ENCODE data around the gene NTRK3.

Gene NTRK3

DNA sequence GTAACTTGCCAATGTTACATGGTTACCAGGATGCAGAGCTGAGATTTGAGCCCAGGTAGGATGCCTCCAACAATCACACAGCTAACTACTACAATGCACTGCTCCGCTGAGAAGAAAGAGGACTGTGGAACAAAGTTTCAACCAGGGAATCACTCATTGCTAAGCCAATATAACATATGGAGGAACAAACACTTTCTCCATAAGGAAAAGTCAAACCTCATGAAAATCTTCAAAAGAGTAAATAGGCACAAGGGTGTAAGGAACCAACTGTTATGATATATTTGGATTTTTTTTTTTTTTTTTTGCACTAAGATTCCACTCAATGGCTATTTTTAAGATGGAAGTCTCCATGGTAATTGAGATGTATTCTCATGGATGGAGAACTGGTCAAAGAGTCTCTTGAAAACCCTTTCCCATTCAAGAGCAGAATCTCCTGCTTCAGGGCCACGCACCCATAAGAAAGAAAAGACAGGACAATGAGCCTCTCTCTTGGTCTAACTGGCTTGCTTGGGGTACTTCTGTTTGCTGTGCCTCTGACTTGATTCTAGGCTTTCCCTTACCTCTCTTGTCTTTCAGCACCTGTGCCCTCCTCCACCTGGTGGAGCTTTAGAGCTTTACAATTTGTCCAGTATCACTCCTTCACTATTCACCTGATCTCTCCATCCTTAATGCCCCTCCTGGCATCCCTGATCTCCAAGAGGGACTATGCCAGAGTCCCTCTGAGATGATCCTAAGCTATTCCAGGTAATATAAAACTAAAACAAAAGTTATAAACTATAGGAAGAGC, 252.8 kb downstream of the NTRK3 start:
- Histone ChIP-seq H3K4me3 (ENCODE audit: insufficient read depth, low read depth, low read length) (no peak overlapping the region), H3K27me3 (ENCODE audit: control insufficient read depth, insufficient read depth, low read length, poor library complexity, severe bottlenecking) (no peaks in the 10 kb centered on the region), H3K27ac (ENCODE audit: insufficient read depth, low read depth, low read length, poor library complexity, severe bottlenecking) (no peak overlapping the region), H3K4me1 (ENCODE audit: control insufficient read depth, insufficient read depth, low read length) (no peaks in the 10 kb centered on the region), H3K36me3 (ENCODE audit: control insufficient read depth, insufficient read depth, low read length) (no peaks in the 10 kb centered on the region), H3K9me3 (ENCODE audit: control insufficient read depth, low read length) (no peaks in the 10 kb centered on the region)
- WGBS, 2 experiments, result 86 to 94% methylated on average over 2 of the region's 2 CpGs

DNA sequence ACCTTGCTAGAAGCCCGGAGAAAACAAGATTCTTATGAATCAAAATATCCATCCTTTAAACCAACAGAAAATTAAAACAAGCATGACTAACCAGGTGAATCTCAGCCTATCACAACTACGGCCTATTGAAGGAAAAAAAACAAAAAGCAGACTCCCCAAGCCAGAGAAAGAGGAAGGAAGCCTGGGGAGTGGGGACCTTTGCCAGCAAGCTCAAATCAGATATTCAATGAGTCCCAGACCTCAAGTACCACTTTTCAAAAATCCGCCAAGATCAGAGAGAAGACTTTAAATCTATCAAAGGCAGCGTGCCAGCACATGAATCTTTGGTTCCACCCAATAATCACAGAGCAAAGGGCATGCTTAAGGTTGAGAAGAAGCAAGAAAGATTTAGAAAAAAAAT, 253.8 kb downstream of the NTRK3 start:
- WGBS, 2 experiments, result 91 to 94% methylated on average over 4 of the region's 4 CpGs
- no peaks in the 10 kb centered on the region for H3K36me3 ChIP-seq (ENCODE audit: control insufficient read depth, insufficient read depth, low read length)
- H3K9me3 ChIP-seq (ENCODE audit: control insufficient read depth, low read length), result no peaks in the 10 kb centered on the region
- H3K4me3 ChIP-seq (ENCODE audit: insufficient read depth, low read depth, low read length), result no peak overlapping the region
- no peaks in the 10 kb centered on the region for H3K4me1 ChIP-seq (ENCODE audit: control insufficient read depth, insufficient read depth, low read length)
- no peaks in the 10 kb centered on the region for H3K27me3 ChIP-seq (ENCODE audit: control insufficient read depth, insufficient read depth, low read length, poor library complexity, severe bottlenecking)
- H3K27ac ChIP-seq (ENCODE audit: insufficient read depth, low read depth, low read length, poor library complexity, severe bottlenecking), result no peak overlapping the region

DNA sequence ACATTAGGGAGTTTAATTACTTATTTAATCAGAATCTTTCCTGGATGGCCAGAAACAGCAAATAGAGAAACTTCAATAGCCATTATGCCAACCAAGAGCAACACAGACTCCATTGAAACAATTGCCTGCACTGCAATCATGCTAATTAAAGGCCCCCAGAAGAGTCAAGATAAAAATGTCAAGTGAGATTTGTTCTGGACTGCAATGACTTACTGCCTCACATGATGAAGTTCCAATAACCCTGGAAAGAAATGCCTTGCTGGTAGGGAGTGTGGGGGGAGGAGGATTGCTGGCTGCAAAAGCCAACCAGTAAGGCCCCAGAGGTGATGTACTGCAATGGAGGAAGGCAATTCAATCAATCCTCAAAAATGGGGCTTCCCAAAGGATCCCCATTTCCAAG, 257.9 kb downstream of the NTRK3 start:
- Histone ChIP-seq H3K4me1 (ENCODE audit: control insufficient read depth, insufficient read depth, low read length) (no peaks in the 10 kb centered on the region), H3K27ac (ENCODE audit: insufficient read depth, low read depth, low read length, poor library complexity, severe bottlenecking) (no peak overlapping the region), H3K4me3 (ENCODE audit: insufficient read depth, low read depth, low read length) (no peak overlapping the region), H3K27me3 (ENCODE audit: control insufficient read depth, insufficient read depth, low read length, poor library complexity, severe bottlenecking) (no peaks in the 10 kb centered on the region), H3K9me3 (ENCODE audit: control insufficient read depth, low read length) (no peaks in the 10 kb centered on the region), H3K36me3 (ENCODE audit: control insufficient read depth, insufficient read depth, low read length) (no peaks in the 10 kb centered on the region)

DNA sequence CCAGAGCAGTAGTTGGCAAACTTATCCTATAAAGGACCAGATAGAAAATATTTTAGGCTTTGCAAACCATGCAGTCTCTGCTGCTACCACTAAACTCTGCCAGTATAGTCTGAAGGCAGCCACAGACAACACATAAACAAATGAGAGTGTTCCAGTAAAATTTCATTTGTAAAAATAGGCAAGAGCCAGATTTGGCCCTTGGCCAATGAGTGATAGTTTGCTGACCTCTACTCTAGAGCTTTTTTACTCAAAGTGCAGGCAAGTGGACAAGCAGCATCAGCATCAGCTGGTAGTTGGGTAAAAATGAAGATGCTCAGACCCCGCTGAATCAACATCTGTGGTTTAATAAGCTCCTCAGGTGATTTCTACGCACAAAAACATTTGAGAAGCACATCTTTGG, 269.8 kb downstream of the NTRK3 start:
- no peaks in the 10 kb centered on the region for H3K27me3 ChIP-seq (ENCODE audit: control insufficient read depth, insufficient read depth, low read length, poor library complexity, severe bottlenecking)
- H3K36me3 ChIP-seq (ENCODE audit: control insufficient read depth, insufficient read depth, low read length), result no peaks in the 10 kb centered on the region
- H3K9me3 ChIP-seq (ENCODE audit: control insufficient read depth, low read length), result no peaks in the 10 kb centered on the region
- no peak overlapping the region for H3K27ac ChIP-seq (ENCODE audit: insufficient read depth, low read depth, low read length, poor library complexity, severe bottlenecking)
- no peak overlapping the region for H3K4me3 ChIP-seq (ENCODE audit: insufficient read depth, low read depth, low read length)
- 89 to 93% methylated on average over 2 of the region's 2 CpGs for WGBS, 2 experiments
- peaks cover 3% of the 10 kb centered on the region for H3K4me1 ChIP-seq (ENCODE audit: control insufficient read depth, insufficient read depth, low read length)

DNA sequence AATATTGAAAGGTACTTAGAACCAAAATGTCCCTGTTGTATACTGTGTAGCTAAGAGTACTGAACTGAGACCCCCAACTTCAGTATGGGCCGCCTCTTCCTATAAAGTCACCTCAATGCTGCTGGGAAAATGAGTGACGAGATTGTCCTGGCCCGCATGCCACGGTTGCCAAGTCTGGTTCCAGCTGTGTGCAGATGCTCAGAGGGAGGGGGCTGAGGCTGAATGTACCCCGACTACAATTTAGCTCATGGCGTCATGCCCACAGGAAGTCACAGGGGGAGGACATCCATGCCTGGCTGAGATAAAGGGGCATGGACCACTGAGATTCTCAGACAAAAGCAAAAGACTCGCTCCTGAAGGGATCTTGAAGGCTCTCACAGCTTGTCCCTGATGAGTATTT, 271.1 kb downstream of the NTRK3 start:
- Histone ChIP-seq H3K4me3 (ENCODE audit: insufficient read depth, low read depth, low read length) (no peak overlapping the region), H3K9me3 (ENCODE audit: control insufficient read depth, low read length) (no peaks in the 10 kb centered on the region), H3K36me3 (ENCODE audit: control insufficient read depth, insufficient read depth, low read length) (no peaks in the 10 kb centered on the region), H3K27ac (ENCODE audit: insufficient read depth, low read depth, low read length, poor library complexity, severe bottlenecking) (no peak overlapping the region), H3K4me1 (ENCODE audit: control insufficient read depth, insufficient read depth, low read length) (peaks cover 3% of the 10 kb centered on the region), H3K27me3 (ENCODE audit: control insufficient read depth, insufficient read depth, low read length, poor library complexity, severe bottlenecking) (no peaks in the 10 kb centered on the region)
- WGBS, 2 experiments, result 73 to 75% methylated on average over 7 of the region's 7 CpGs

DNA sequence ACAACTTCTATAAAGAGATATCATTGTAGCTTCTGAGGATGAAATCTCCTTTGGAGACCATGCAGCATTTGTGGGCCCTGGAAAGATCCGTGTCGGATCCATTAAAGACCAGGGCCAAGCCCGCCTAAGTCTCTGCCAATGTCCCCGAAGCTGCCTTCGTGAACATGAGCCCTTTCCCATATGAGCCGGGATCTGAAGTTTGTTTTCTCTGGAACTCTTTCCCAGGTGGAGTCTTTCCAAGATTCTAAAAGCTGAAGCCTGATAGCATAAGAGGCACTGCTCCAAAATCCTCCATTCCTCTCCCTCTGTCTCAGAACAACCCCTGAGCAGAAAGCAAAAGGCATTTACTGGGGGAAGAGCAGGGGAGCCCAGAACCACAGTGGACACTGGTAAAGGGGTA, 274.6 kb downstream of the NTRK3 start:
- no peak overlapping the region for H3K4me3 ChIP-seq (ENCODE audit: insufficient read depth, low read depth, low read length)
- H3K27ac ChIP-seq (ENCODE audit: insufficient read depth, low read depth, low read length, poor library complexity, severe bottlenecking), result no peak overlapping the region
- no peaks in the 10 kb centered on the region for H3K27me3 ChIP-seq (ENCODE audit: control insufficient read depth, insufficient read depth, low read length, poor library complexity, severe bottlenecking)
- 93% methylated on average over 6 of the region's 6 CpGs for WGBS, 2 experiments
- H3K4me1 ChIP-seq (ENCODE audit: control insufficient read depth, insufficient read depth, low read length), result peaks cover 3% of the 10 kb centered on the region
- H3K9me3 ChIP-seq (ENCODE audit: control insufficient read depth, low read length), result no peaks in the 10 kb centered on the region
- no peaks in the 10 kb centered on the region for H3K36me3 ChIP-seq (ENCODE audit: control insufficient read depth, insufficient read depth, low read length)

DNA sequence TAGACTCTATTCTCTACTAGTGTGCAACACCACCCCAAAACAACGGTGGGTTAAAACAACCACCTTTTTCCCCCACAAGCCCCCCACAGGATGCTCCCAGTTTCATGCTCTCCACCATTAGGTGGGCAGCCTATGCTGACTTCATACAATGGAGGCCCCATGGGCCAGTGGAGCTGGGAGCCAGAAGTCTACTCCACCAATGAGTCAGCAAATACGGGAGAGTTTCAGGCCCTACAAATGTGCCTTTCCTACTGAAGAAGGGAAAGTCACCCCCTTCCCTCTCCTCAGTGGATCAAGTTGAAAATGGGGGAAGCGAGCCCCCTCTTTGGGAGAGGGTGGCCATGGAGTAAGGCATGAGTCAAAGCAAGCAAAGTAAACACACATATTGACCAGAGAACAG, 278.6 kb downstream of the NTRK3 start:
- 58 to 71% methylated on average over 3 of the region's 3 CpGs for WGBS, 2 experiments

DNA sequence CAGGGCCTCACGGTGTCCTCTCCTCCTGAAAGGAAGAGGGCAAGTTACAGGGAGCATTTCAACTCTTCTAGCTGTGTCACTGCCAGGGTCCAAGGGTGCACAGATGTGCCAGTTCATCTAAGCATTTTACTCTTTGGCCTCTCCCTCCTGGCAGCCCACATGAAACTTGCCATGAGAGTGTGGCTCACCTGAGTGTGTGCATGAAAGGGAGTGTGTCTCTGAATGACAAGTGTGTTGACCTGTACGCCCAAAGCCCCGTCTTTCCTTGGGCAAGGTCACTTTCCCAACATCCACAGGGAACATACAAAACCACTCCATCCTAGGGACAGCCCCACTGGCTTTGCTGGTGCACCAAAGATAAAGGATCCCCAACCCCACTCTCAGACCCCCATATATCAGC, 280.0 kb downstream of the NTRK3 start:
- 83 to 92% methylated on average over 2 to 3 of the region's 3 CpGs for WGBS, 2 experiments
- no peaks in the 10 kb centered on the region for H3K36me3 ChIP-seq (ENCODE audit: control insufficient read depth, insufficient read depth, low read length)
- H3K27ac ChIP-seq (ENCODE audit: insufficient read depth, low read depth, low read length, poor library complexity, severe bottlenecking), result no peak overlapping the region
- H3K4me3 ChIP-seq (ENCODE audit: insufficient read depth, low read depth, low read length), result no peak overlapping the region
- no peaks in the 10 kb centered on the region for H3K4me1 ChIP-seq (ENCODE audit: control insufficient read depth, insufficient read depth, low read length)
- no peaks in the 10 kb centered on the region for H3K27me3 ChIP-seq (ENCODE audit: control insufficient read depth, insufficient read depth, low read length, poor library complexity, severe bottlenecking)
- H3K9me3 ChIP-seq (ENCODE audit: control insufficient read depth, low read length), result no peaks in the 10 kb centered on the region

More for the DNA sequence above, 278.6 kb downstream of the NTRK3 start:
- Histone ChIP-seq H3K27ac (ENCODE audit: insufficient read depth, low read depth, low read length, poor library complexity, severe bottlenecking) (no peak overlapping the region), H3K27me3 (ENCODE audit: control insufficient read depth, insufficient read depth, low read length, poor library complexity, severe bottlenecking) (no peaks in the 10 kb centered on the region), H3K4me1 (ENCODE audit: control insufficient read depth, insufficient read depth, low read length) (no peaks in the 10 kb centered on the region), H3K9me3 (ENCODE audit: control insufficient read depth, low read length) (no peaks in the 10 kb centered on the region), H3K4me3 (ENCODE audit: insufficient read depth, low read depth, low read length) (no peak overlapping the region), H3K36me3 (ENCODE audit: control insufficient read depth, insufficient read depth, low read length) (no peaks in the 10 kb centered on the region)

DNA sequence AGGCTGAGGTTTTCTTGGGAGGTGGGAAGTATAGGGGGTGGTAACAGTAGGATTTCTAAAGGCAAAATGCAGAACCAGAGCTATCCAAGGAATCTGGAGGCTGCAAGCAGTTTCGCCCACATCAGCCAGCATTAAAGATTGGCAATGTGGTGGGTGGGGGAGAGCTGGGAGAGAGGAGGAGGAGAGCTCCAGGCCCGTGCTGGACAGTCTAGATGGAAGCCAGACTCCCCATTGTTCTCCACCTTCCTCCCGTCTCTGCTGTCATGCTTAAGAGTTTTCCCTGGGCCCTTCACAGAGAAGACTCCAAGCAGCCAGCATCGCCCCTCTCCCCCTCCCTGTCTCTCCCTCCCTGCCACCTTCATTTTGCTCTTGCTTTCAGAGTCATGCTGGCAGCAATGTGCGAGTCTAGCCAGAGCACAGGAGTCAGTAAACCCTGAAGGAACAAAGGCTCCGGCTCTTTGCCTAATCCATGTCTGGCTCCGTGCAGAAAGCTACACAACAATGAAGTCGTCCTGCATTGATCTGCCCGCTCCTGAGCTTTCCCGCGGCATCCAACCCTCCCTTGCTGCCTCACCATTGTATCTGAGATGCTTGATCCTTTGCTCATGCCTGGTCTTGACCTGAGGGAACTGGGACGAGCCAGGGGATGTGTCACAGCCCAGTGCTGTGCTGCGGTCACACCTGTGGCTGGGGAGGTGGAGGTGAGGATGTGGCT, 282.9 kb downstream of the NTRK3 start:
- H3K9me3 ChIP-seq (ENCODE audit: control insufficient read depth, low read length), result no peaks in the 10 kb centered on the region
- no peak overlapping the region for H3K27ac ChIP-seq (ENCODE audit: insufficient read depth, low read depth, low read length, poor library complexity, severe bottlenecking)
- H3K27me3 ChIP-seq (ENCODE audit: control insufficient read depth, insufficient read depth, low read length, poor library complexity, severe bottlenecking), result no peaks in the 10 kb centered on the region
- 81 to 83% methylated on average over 13 of the region's 13 CpGs for WGBS, 2 experiments
- H3K4me1 ChIP-seq (ENCODE audit: control insufficient read depth, insufficient read depth, low read length), result no peaks in the 10 kb centered on the region
- no peak overlapping the region for H3K4me3 ChIP-seq (ENCODE audit: insufficient read depth, low read depth, low read length)
- no peaks in the 10 kb centered on the region for H3K36me3 ChIP-seq (ENCODE audit: control insufficient read depth, insufficient read depth, low read length)

DNA sequence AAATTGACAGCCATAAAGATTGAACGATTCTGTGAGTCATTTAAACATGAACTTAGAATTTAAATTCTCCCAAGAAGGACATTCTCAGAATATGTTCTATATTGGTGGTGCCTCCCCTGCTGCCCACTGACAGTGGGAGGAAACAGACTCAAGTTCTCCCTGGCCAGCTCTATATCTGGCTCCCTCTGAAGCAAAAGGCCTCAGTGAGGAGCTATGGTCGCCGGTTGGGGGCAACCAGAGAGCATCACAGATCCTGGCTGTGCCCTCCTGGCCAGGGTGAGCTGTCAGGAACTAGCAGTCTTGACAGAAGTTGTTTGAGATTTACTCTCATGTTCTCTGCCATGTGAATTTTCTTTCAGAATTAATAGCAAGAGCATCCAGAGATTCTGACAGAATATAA, 285.5 kb downstream of the NTRK3 start:
- 93 to 98% methylated on average over 3 of the region's 3 CpGs for WGBS, 2 experiments
- Histone ChIP-seq H3K27me3 (ENCODE audit: control insufficient read depth, insufficient read depth, low read length, poor library complexity, severe bottlenecking) (no peaks in the 10 kb centered on the region), H3K9me3 (ENCODE audit: control insufficient read depth, low read length) (no peaks in the 10 kb centered on the region), H3K36me3 (ENCODE audit: control insufficient read depth, insufficient read depth, low read length) (no peaks in the 10 kb centered on the region), H3K27ac (ENCODE audit: insufficient read depth, low read depth, low read length, poor library complexity, severe bottlenecking) (no peak overlapping the region), H3K4me3 (ENCODE audit: insufficient read depth, low read depth, low read length) (no peak overlapping the region), H3K4me1 (ENCODE audit: control insufficient read depth, insufficient read depth, low read length) (no peaks in the 10 kb centered on the region)
